Inflammatory macrophage treated with lipopolysaccharide for 4 hours (primary cell): ENCODE results near the gene GUCA1A.
"Not testable (repeated sequence)": the region's sequence is repeated elsewhere in the genome, so short reads cannot be mapped to it uniquely, and the experiment has no call there.

ENCODE experiments used
- DNase-seq: peaks from one replicate; pipeline ENCODE4 v3.0.0-alpha.2; 2020

The GUCA1A gene

GRCh38 chr6:42148058-42148457 lies 25.1 kb upstream of the GUCA1A start:
- no peak for DNase-seq

GRCh38 chr6:42150254-42150653 lies 22.9 kb upstream of the GUCA1A start:
- DNase-seq = no peak

GRCh38 chr6:42152024-42152423 lies 21.1 kb upstream of the GUCA1A start:
- no peak for DNase-seq

GRCh38 chr6:42152528-42153213 lies 20.5 kb upstream of the GUCA1A start:
- not testable (repeated sequence) for DNase-seq

GRCh38 chr6:42153921-42154320 lies 19.2 kb upstream of the GUCA1A start:
- no peak for DNase-seq

GRCh38 chr6:42154461-42155209 lies 18.5 kb upstream of the GUCA1A start:
- no peak for DNase-seq

- DNase-seq = no peak
Observed at GRCh38 chr6:42155293-42155692, 17.9 kb upstream of the GUCA1A start.

GRCh38 chr6:42156638-42157037 lies 16.5 kb upstream of the GUCA1A start:
- DNase-seq = no peak

- DNase-seq = no peak
Observed at GRCh38 chr6:42158011-42158410, 15.2 kb upstream of the GUCA1A start.

- DNase-seq = no peak
Observed at GRCh38 chr6:42158631-42159030, 14.5 kb upstream of the GUCA1A start.

- no peak for DNase-seq
Observed at GRCh38 chr6:42159431-42160024, 13.6 kb upstream of the GUCA1A start.

- no peak for DNase-seq
Observed at GRCh38 chr6:42162384-42162783, 10.8 kb upstream of the GUCA1A start.

GRCh38 chr6:42162812-42163211 lies 10.4 kb upstream of the GUCA1A start:
- DNase-seq = no peak

- DNase-seq = peak; percentile 25
Observed at GRCh38 chr6:42163981-42164380, 9.2 kb upstream of the GUCA1A start.

GRCh38 chr6:42165016-42165415 lies 8.1 kb upstream of the GUCA1A start:
- DNase-seq = no peak

- peak; percentile 51 for DNase-seq
Observed at GRCh38 chr6:42166444-42167141, 6.6 kb upstream of the GUCA1A start.

GRCh38 chr6:42168650-42169049 lies 4.5 kb upstream of the GUCA1A start:
- DNase-seq = no peak

- DNase-seq = not testable (repeated sequence)
Observed at GRCh38 chr6:42169780-42170179, 3.4 kb upstream of the GUCA1A start.

GRCh38 chr6:42171813-42172581 lies 1.2 kb upstream of the GUCA1A start:
- DNase-seq = no peak

GRCh38 chr6:42175860-42176259 lies 2.7 kb downstream of the GUCA1A start:
- DNase-seq = no peak

- DNase-seq = no peak
Observed at GRCh38 chr6:42176981-42177380, 3.8 kb downstream of the GUCA1A start.

- no peak for DNase-seq
Observed at GRCh38 chr6:42177514-42178364, 4.6 kb downstream of the GUCA1A start.
